Measurements from ENCODE around the gene SMAD3. TPM values are rescaled to one million over a fixed set of nuclear protein-coding genes. Genes with fewer than 3 reads are reported as not detected.

The SMAD3 gene
- total RNA-seq, 1 donor from 2014 or later, result 8.2 TPM

DNA sequence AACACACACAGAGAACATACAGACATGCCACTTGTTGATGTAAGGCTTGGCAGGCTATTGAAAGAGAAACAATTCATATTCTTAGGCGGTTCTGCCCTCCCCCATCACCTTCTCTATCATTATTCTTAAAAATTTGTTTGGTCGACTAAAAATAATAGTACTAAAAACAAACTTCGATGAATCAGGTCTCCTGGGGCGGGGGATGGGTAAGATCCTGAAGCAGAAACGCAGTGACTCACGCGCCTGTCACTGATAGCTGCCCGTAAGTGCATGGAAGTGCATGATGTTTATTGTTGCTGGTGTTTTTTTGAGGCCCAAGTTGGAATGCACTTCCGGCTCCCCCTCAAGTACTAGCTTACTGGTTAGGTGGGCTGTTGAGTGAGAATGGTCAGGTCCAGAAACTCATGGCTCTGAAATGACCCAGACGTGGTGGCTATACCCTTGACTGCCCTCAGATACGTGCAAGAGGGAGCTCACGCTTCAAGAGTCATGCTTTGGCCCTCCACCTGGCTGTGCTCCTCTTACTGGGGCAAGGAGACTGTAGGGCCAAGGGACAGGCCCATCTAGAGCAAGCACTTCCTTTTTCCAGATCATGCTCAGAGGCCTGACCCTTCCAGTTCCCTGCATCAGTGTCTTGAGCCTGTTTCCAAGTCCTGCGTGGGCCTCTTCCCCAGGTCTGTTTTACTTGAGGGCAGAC lies 10.9 kb downstream of the SMAD3 start:
- no peak for DNase-seq (ENCODE audit: low spot score)
- H3K36me3 Mint-ChIP-seq (ENCODE audit: low read depth, unreplicated experiment), result no peaks in the 10 kb centered on the region
- TF ChIP-seq, protein P1, sequence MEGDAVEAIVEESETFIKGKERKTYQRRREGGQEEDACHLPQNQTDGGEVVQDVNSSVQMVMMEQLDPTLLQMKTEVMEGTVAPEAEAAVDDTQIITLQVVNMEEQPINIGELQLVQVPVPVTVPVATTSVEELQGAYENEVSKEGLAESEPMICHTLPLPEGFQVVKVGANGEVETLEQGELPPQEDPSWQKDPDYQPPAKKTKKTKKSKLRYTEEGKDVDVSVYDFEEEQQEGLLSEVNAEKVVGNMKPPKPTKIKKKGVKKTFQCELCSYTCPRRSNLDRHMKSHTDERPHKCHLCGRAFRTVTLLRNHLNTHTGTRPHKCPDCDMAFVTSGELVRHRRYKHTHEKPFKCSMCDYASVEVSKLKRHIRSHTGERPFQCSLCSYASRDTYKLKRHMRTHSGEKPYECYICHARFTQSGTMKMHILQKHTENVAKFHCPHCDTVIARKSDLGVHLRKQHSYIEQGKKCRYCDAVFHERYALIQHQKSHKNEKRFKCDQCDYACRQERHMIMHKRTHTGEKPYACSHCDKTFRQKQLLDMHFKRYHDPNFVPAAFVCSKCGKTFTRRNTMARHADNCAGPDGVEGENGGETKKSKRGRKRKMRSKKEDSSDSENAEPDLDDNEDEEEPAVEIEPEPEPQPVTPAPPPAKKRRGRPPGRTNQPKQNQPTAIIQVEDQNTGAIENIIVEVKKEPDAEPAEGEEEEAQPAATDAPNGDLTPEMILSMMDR (IDR thresholded peaks at IDR 0.05; ENCODE audit: unreplicated experiment), result no peak
- H3K4me1 Mint-ChIP-seq (ENCODE audit: unreplicated experiment), result peaks cover 9% of the 10 kb centered on the region
- no peak overlapping the region for H3K27ac Mint-ChIP-seq (ENCODE audit: unreplicated experiment)
- H3K27me3 Mint-ChIP-seq (ENCODE audit: unreplicated experiment), result peaks cover 2% of the 10 kb centered on the region
- no peak overlapping the region for H3K4me3 Mint-ChIP-seq (ENCODE audit: unreplicated experiment)
- no peaks in the 10 kb centered on the region for H3K9me3 Mint-ChIP-seq (ENCODE audit: unreplicated experiment)

DNA sequence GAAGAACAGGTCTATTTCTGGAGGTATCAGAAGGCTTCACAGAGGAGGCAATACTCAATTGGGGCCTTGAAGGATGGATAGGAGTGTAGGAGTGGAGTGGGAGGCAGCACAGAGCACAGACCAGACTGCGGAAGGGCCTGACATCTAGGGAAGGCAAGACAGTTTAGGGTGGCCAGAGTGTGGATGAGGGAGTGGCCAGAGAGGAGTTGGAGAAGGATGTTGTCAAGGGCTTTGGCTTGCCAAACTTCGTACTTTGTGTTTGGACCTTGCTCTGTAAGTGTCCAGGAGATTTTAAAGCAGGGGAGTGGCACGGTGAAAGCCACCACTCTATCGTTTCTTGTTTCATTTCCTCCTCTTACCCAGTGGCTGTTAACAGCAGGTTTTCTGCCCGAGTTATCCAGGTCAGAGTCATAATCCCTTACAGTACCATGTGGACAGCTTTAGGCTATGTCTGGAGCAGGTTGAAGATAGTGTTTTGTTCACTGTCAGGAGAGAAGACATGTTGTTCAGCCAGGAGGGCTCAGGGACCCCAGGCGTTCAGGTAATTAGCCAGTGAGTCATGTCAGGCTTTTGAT lies 12.3 kb downstream of the SMAD3 start:
- no peaks in the 10 kb centered on the region for H3K9me3 Mint-ChIP-seq (ENCODE audit: unreplicated experiment)

DNA sequence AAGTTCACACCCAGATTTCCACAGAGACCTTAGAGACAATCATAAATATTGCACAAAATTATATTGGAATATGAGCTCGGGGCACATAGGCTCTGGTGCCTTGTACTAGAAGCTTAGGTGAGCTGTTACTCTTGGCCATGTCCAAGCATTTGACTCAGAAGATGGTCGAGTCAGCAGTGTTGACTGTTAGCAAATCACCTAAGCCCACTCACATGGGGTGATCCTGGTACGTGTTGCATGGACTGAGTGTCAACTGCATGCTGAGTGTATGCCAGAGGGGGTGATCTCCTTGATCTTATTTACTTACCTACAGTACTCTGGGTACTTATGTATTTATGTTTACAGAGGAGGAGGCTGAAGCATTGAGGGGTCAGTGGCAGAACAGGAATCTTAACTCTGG lies 14.0 kb downstream of the SMAD3 start:
- no peak for DNase-seq (ENCODE audit: low spot score)
- Mint-ChIP-seq H3K27ac (ENCODE audit: unreplicated experiment) (no peak overlapping the region), H3K27me3 (ENCODE audit: unreplicated experiment) (peaks cover 2% of the 10 kb centered on the region), H3K36me3 (ENCODE audit: low read depth, unreplicated experiment) (no peaks in the 10 kb centered on the region), H3K4me1 (ENCODE audit: unreplicated experiment) (peaks cover 10% of the 10 kb centered on the region), H3K9me3 (ENCODE audit: unreplicated experiment) (no peaks in the 10 kb centered on the region), H3K4me3 (ENCODE audit: unreplicated experiment) (no peak overlapping the region)
- TF ChIP-seq, protein P1 (IDR thresholded peaks at IDR 0.05; ENCODE audit: unreplicated experiment), result no peak

More for the DNA sequence above, 12.3 kb downstream of the SMAD3 start:
- Mint-ChIP-seq H3K36me3 (ENCODE audit: low read depth, unreplicated experiment) (no peaks in the 10 kb centered on the region), H3K4me1 (ENCODE audit: unreplicated experiment) (peaks cover 9% of the 10 kb centered on the region), H3K4me3 (ENCODE audit: unreplicated experiment) (no peak overlapping the region), H3K27me3 (ENCODE audit: unreplicated experiment) (peaks cover 2% of the 10 kb centered on the region), H3K27ac (ENCODE audit: unreplicated experiment) (peak overlapping the region; percentile 0)
- TF ChIP-seq, protein P1 (IDR thresholded peaks at IDR 0.05; ENCODE audit: unreplicated experiment), result no peak
- DNase-seq (ENCODE audit: low spot score), result no peak

DNA sequence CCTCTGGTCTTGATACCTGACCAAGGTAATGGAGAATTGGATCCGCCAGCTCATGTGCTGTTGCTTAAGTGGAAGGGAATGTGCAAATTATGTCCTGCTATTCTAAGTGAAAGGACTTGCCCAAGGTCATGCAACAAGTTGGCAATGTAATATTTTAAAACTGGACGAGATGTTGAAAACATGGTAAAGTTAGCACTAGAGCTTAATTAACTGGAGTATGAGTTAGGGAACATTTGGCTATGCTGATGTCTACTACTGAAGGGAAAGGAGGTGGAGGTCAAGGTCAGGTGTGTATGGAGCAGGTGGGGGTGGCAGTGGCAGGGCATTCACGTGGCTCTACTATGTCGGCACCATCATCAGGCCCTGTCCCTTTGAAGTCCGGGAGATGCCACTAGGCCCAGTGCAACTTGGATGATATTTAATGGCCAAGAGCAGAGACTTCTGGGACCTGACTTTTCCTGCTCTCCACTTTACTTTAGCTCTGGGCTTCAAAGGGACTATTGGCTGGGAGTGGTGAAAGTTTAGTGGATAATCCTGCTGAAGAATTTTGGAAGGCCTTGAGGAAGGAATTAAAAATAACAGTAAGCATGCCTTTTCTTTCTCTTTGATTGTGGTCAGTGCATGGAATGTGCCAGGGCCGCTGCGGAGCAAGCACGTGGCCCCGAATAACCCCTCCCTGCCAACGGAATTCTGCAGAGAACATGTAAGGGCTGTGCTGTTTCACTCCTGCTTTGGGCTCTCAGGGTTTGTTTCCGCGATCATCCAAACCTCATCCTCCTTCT lies 14.9 kb downstream of the SMAD3 start:
- Mint-ChIP-seq H3K27ac (ENCODE audit: unreplicated experiment) (no peak overlapping the region), H3K4me1 (ENCODE audit: unreplicated experiment) (peaks cover 7% of the 10 kb centered on the region), H3K4me3 (ENCODE audit: unreplicated experiment) (no peak overlapping the region), H3K27me3 (ENCODE audit: unreplicated experiment) (peaks cover 2% of the 10 kb centered on the region), H3K9me3 (ENCODE audit: unreplicated experiment) (no peaks in the 10 kb centered on the region), H3K36me3 (ENCODE audit: low read depth, unreplicated experiment) (no peaks in the 10 kb centered on the region)
- TF ChIP-seq, protein P1 (IDR thresholded peaks at IDR 0.05; ENCODE audit: unreplicated experiment), result no peak
- no peak for DNase-seq (ENCODE audit: low spot score)
